ENCODE results near the gene MAPK10. TPM values are rescaled to one million over a fixed set of nuclear protein-coding genes. Genes with fewer than 3 reads are reported as not detected.

Gene MAPK10
- total RNA-seq, 1 donor from 2014 or later = 30.7 TPM

DNA sequence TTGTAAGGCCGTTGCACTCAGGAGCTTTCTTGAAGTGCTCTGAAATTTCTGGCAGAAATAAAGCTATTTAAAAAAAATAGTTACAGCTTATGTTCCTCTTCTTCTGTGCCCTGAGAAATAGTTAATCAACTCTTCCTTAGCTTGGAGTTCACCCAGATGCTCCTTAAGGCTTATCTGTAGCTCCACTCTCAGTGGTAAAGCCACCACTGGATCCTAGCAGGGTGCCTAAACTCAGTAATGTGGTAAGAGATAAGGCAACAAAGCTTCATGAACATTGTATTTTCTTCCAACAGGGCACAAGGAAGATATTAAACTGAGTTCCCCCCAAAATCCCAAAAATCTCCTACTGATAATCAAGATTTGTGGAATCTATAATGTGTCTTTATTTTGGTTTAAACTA lies 299.5 kb downstream of the MAPK10 start:
- Histone ChIP-seq H3K27me3 (ENCODE audit: low read depth) (no peaks in the 10 kb centered on the region), H3K4me1 (no peaks in the 10 kb centered on the region), H3K4me3 (no peak overlapping the region), H3K9me3 (no peaks in the 10 kb centered on the region), H3K36me3 (no peaks in the 10 kb centered on the region), H3K27ac (no peak overlapping the region)
- TF ChIP-seq, protein P1, sequence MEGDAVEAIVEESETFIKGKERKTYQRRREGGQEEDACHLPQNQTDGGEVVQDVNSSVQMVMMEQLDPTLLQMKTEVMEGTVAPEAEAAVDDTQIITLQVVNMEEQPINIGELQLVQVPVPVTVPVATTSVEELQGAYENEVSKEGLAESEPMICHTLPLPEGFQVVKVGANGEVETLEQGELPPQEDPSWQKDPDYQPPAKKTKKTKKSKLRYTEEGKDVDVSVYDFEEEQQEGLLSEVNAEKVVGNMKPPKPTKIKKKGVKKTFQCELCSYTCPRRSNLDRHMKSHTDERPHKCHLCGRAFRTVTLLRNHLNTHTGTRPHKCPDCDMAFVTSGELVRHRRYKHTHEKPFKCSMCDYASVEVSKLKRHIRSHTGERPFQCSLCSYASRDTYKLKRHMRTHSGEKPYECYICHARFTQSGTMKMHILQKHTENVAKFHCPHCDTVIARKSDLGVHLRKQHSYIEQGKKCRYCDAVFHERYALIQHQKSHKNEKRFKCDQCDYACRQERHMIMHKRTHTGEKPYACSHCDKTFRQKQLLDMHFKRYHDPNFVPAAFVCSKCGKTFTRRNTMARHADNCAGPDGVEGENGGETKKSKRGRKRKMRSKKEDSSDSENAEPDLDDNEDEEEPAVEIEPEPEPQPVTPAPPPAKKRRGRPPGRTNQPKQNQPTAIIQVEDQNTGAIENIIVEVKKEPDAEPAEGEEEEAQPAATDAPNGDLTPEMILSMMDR (IDR thresholded peaks at IDR 0.05) = no peak
- no peak for DNase-seq
- intact Hi-C loops (cut with DNase I) = no loop called here
- no peak for ATAC-seq

DNA sequence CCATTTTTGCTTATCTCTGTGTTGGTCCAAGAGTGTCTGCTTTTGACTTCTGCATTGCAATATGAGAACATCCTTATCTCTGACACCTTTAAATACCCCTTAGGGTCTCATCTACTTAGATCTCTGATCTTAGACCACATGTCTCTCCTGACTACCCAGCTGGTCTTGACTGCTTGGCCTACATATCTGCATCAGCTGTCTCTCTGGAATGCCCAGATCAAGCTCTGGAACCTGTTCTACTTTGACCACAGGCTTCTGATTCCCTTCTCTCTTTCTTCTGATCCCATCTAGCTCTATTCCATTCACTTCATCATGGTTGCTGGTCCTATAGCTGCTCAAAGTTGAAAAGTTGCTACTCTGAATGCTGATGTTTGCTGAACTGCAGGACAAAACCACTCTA lies 301.2 kb downstream of the MAPK10 start:
- TF ChIP-seq, protein P1 (IDR thresholded peaks at IDR 0.05) = no peak
- intact Hi-C loops (cut with DNase I) = no loop called here
- no peak overlapping the region for H3K27ac ChIP-seq
- no peaks in the 10 kb centered on the region for H3K36me3 ChIP-seq
- ATAC-seq (no peak), DNase-seq (no peak)
- no peaks in the 10 kb centered on the region for H3K4me1 ChIP-seq
- no peak overlapping the region for H3K4me3 ChIP-seq
- H3K9me3 ChIP-seq = no peaks in the 10 kb centered on the region
- no peaks in the 10 kb centered on the region for H3K27me3 ChIP-seq (ENCODE audit: low read depth)

DNA sequence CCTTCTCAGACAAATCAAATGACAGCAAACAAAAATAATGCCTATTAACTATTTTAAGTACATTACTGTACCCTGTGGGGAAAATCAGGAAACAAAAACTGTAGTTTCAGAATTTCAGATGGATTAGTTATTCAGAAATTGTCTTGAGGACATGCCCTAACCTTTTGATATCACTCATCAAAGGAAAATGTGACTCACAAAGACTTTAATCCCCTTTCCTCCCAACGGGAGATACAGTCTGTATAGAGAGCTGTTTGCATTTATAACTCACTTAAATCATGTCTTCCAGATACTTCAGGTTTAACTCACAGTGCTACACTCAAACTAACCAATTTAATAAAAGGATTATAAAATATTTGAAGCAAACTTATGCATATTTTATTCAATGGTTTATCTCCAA lies 304.0 kb downstream of the MAPK10 start:
- Histone ChIP-seq H3K4me1 (no peaks in the 10 kb centered on the region), H3K4me3 (no peak overlapping the region), H3K27me3 (ENCODE audit: low read depth) (no peaks in the 10 kb centered on the region), H3K27ac (no peak overlapping the region), H3K36me3 (no peaks in the 10 kb centered on the region), H3K9me3 (no peaks in the 10 kb centered on the region)
- ATAC-seq (no peak), DNase-seq (no peak)
- intact Hi-C loops (cut with DNase I) = no loop called here
- TF ChIP-seq, protein P1 (IDR thresholded peaks at IDR 0.05) = no peak

DNA sequence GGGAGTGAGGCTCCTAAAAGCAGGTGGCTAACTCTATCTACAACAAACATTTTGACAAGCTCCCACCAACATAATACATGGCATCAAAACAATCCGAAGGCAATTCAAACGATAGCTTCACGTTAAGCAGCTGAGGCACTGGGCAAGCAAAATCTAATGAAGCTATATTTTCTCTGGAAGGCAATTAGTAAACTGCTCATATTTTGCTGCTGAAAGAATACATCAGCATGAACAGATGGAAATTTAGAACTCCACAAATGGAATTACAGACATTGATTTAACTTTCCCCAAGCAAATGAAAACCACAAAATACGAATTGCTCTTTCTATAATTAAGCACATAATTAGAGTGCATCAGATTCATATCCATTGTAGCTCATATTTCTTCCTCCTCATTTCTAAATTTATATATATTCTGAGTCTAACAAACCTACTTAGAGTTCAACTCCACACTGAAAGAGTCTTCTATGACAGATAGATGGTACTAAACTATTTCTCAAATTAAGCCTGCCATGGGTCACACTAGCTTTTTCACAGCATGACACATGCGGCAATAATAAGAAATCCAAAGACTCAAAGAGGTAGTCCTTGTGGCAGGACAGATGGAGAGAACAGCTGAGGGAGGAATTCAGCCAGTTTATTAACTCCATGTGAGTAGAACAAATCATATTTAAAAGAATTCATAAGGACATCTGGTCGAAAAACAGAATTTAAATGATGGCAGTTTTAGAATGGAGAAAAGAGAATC lies 305.4 kb downstream of the MAPK10 start:
- no peak overlapping the region for H3K27ac ChIP-seq
- TF ChIP-seq, protein P1 (IDR thresholded peaks at IDR 0.05) = no peak
- no peaks in the 10 kb centered on the region for H3K9me3 ChIP-seq
- H3K4me3 ChIP-seq = no peak overlapping the region
- intact Hi-C loops (cut with DNase I) = no loop called here
- H3K4me1 ChIP-seq = no peaks in the 10 kb centered on the region
- no peak for ATAC-seq
- H3K36me3 ChIP-seq = no peaks in the 10 kb centered on the region
- DNase-seq = no peak
- H3K27me3 ChIP-seq (ENCODE audit: low read depth) = no peaks in the 10 kb centered on the region

DNA sequence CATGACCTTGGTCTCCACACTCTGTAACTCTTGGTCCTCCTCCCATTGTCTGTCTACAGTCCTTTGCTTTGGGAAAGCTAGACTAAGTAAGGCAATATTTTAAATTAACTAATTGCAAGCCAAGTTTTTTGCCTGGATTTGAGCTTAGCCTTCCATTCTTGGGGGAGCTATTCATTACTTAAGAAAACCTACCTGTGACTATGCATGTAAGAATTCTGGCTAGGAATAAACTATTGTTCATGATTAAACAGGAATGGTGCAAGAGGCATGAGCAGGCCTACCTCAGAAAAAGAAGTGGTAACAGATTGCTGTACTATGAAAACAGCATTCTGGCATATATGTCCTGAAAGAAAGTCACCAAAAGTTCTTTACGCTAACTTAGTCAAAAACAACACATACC lies 309.4 kb downstream of the MAPK10 start:
- TF ChIP-seq, protein P1 (IDR thresholded peaks at IDR 0.05) = no peak
- Histone ChIP-seq H3K4me1 (no peaks in the 10 kb centered on the region), H3K4me3 (no peak overlapping the region), H3K27me3 (ENCODE audit: low read depth) (no peaks in the 10 kb centered on the region), H3K9me3 (no peaks in the 10 kb centered on the region), H3K27ac (no peak overlapping the region), H3K36me3 (no peaks in the 10 kb centered on the region)
- ATAC-seq = no peak
- no peak for DNase-seq
- intact Hi-C loops (cut with DNase I) = no loop called here
